ENCODE measurements around the gene AGFG2. TPM values are rescaled to one million over a fixed set of nuclear protein-coding genes. Genes with fewer than 3 reads are reported as not detected.
A peak's percentile ranks its signal among the peaks of the same experiment; 100 is the strongest.

AGFG2 gene
- total and polyA plus RNA-seq, 12 donors: 14.0 to 175 (median 107) TPM

GRCh38 chr7:100600730-100601038 lies 61.7 kb downstream of the AGFG2 start:
- Histone ChIP-seq H3K9me3 (replicated peaks in 1 of 3) (no peaks in the 10 kb centered on the region), H3K4me3 (no peak overlapping the region), H3K27ac (no peak overlapping the region), H3K27me3 (no peaks in the 10 kb centered on the region), H3K36me3 (replicated peaks in 1 of 2) (no peaks in the 10 kb centered on the region), H3K4me1 (replicated peaks in 1 of 2) (peaks cover 10 to 16% of the 10 kb centered on the region in 2 donors)
- intact Hi-C loops (cut with DNase I): no loop called here
- WGBS, 4 donors: 75 to 88% (median 80%) methylated on average over 7 to 9 of the region's 9 CpGs
- no peak for DNase-seq
- TF ChIP-seq CTCF (IDR thresholded peaks at IDR 0.05) (no peak), POLR2A (IDR thresholded peaks at IDR 0.05) (no peak)

- WGBS, 4 donors: 49 to 62% (median 51%) methylated on average over 15 to 21 of the region's 21 CpGs
- TF ChIP-seq POLR2A (IDR thresholded peaks at IDR 0.05): no peak
- no peak for TF ChIP-seq CTCF (IDR thresholded peaks at IDR 0.05)
- Histone ChIP-seq H3K4me3 (peak overlapping the region in 1 of 4 donors; percentile 57), H3K9me3 (replicated peaks in 1 of 3) (no peaks in the 10 kb centered on the region), H3K27ac (peak overlapping the region in 4 of 5 donors; percentile 3 to 68 (median 44)), H3K4me1 (replicated peaks in 1 of 2) (peaks cover 14 to 16% of the 10 kb centered on the region in 2 donors), H3K36me3 (replicated peaks in 1 of 2) (no peaks in the 10 kb centered on the region), H3K27me3 (no peaks in the 10 kb centered on the region)
- intact Hi-C loops (cut with DNase I): no loop called here
- peak in 6 of 7 donors; percentile 56 to 83 (median 66) for DNase-seq
These were observed 64.1 kb downstream of the AGFG2 start for GRCh38 chr7:100602889-100603725.

GRCh38 chr7:100603726-100604027 lies 64.7 kb downstream of the AGFG2 start:
- H3K27ac ChIP-seq: peak overlapping the region in 3 of 5 donors; percentile 3 to 68 (median 53)
- TF ChIP-seq POLR2A (IDR thresholded peaks at IDR 0.05) (no peak), CTCF (IDR thresholded peaks at IDR 0.05) (no peak)
- no peaks in the 10 kb centered on the region for H3K27me3 ChIP-seq
- H3K36me3 ChIP-seq (replicated peaks in 1 of 2): no peaks in the 10 kb centered on the region
- DNase-seq: no peak
- peak overlapping the region in 3 of 4 donors; percentile 11 to 57 (median 45) for H3K4me3 ChIP-seq
- peaks cover 14 to 16% of the 10 kb centered on the region in 2 donors for H3K4me1 ChIP-seq (replicated peaks in 1 of 2)
- 19 to 42% (median 25%) methylated on average over 3 to 10 of the region's 10 CpGs for WGBS, 4 donors
- intact Hi-C loops (cut with DNase I): no loop called here
- H3K9me3 ChIP-seq (replicated peaks in 1 of 3): no peaks in the 10 kb centered on the region

- Histone ChIP-seq H3K9me3 (replicated peaks in 1 of 3) (no peaks in the 10 kb centered on the region), H3K4me1 (replicated peaks in 1 of 2) (peaks cover 14 to 16% of the 10 kb centered on the region in 2 donors), H3K27me3 (no peaks in the 10 kb centered on the region), H3K36me3 (replicated peaks in 1 of 2) (no peaks in the 10 kb centered on the region), H3K27ac (peak overlapping the region in 3 of 5 donors; percentile 3 to 68 (median 60)), H3K4me3 (peak overlapping the region in 3 of 4 donors; percentile 11 to 57 (median 45))
- TF ChIP-seq POLR2A (IDR thresholded peaks at IDR 0.05) (peak in 1 of 2 donors; percentile 24), CTCF (IDR thresholded peaks at IDR 0.05) (peak; percentile 9 to 57 (median 38))
- 0 to 4% (median 2%) methylated on average over 5 to 70 of the region's 70 CpGs for WGBS, 4 donors
- peak; percentile 68 to 78 (median 74) for DNase-seq
- intact Hi-C loops (cut with DNase I): no loop called here
These were observed 65.3 kb downstream of the AGFG2 start for GRCh38 chr7:100604028-100604975.

Measured in adrenal gland (tissue), 12 donors.